NB4 (cell line): Measurements from ENCODE around the gene IGFL2.
A peak's percentile ranks its signal among the peaks of the same experiment; 100 is the strongest.
"Not testable (repeated sequence)": the region's sequence is repeated elsewhere in the genome, so short reads cannot be mapped to it uniquely, and the experiment has no call there.

ENCODE experiments used
- DNase-seq: peaks from one replicate; pipeline ENCODE4 v3.0.0; 2010; ENCODE audit warnings: low read depth
- H3K4me3 ChIP-seq: one replicate; pipeline ENCODE4 v1.5.1; 2011; ENCODE audit warnings: mild to moderate bottlenecking, low read depth, low read length, moderate library complexity
- CTCF ChIP-seq: IDR thresholded peaks from one replicate; pipeline ENCODE4 v1.5.1; 2012; ENCODE audit warnings: low read depth, low read length
- MYC ChIP-seq: IDR thresholded peaks from 2 replicates; pipeline ENCODE4 v1.6.1; 2011; ENCODE audit warnings: low read depth, low read length
- POLR2A ChIP-seq: IDR thresholded peaks from 2 replicates; pipeline ENCODE4 v1.6.1; 2011; ENCODE audit warnings: mild to moderate bottlenecking; ENCODE audit not compliant: insufficient read length; ENCODE audit errors: extremely low read depth
- TF ChIP-seq, protein P1 (sequence below): IDR thresholded peaks from 2 replicates; pipeline ENCODE4 v1.6.1; 2011; ENCODE audit warnings: low read depth, low read length

IGFL2 gene

DNA sequence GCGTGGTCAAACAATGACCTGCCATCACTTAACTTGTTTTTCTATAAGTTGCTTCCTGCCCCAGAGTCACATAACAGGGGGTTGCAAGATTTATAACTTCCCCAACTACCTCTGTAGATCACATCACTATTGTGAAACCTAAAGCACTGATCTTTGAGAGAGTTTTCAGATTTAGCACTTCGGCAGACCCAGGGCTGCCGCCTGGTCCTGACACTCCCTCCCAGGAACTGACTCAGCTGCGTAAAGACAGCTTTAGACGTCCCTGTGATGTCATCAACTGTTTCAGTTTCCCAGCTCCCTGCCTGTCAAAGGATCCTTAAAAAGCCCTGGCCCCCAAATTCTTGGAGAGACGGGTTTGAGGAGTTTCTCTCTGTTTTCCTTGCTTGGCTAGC lies 33.3 kb downstream of the IGFL2 start:
- H3K4me3 ChIP-seq = no peak overlapping the region
- peak; percentile 61 for DNase-seq
- TF ChIP-seq POLR2A (no peak), MYC (0 out of 2 replicates have a peak, but pooled peaks have one; percentile 17)

- TF ChIP-seq CTCF = no peak
- no peak for TF ChIP-seq MYC
- no peak for TF ChIP-seq POLR2A
- TF ChIP-seq, protein P1, sequence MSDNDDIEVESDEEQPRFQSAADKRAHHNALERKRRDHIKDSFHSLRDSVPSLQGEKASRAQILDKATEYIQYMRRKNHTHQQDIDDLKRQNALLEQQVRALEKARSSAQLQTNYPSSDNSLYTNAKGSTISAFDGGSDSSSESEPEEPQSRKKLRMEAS = no peak
- no peak for DNase-seq
- H3K4me3 ChIP-seq = no peak overlapping the region
Measured at GRCh38 chr19:46182476-46182875, 34.4 kb downstream of the IGFL2 start.

GRCh38 chr19:46184775-46185710 lies 37.0 kb downstream of the IGFL2 start:
- DNase-seq = peak; percentile 43
- not testable (repeated sequence) for H3K4me3 ChIP-seq

DNA sequence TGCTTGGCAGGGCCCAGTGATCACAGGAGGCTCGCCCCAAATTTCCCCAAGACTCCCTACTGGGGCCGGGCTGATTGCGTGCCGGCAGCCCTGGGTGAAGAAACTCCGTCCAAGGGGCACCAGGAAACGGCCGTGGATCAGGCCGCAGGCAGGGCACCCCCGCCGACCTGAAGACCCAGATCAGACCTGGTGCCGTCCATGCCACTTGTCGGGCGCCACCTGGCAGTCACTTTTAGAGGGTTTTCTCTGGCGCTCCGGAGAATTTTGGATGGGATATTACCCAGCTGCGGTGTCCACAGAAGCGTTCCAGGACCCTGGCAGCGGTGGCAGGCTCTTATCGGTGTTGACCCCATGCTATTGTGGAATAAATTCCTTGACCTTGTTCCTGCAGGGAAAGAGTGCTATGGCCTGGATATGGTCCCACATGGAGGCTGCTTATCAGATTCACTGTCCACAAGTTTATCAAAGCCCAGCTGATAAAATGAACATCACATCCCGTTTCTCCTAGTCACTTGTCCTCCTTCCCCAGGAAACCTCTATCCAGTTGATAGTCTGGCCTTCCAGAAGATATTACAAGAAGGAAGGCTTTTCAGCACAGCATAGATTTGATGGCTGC lies 38.2 kb downstream of the IGFL2 start:
- TF ChIP-seq CTCF (no peak), POLR2A (no peak), MYC (no peak)
- TF ChIP-seq, protein P1 = no peak
- no peak for DNase-seq
- no peak overlapping the region for H3K4me3 ChIP-seq

GRCh38 chr19:46186717-46187101 lies 38.7 kb downstream of the IGFL2 start:
- H3K4me3 ChIP-seq = no peak overlapping the region
- TF ChIP-seq, protein P1 = no peak
- TF ChIP-seq CTCF (no peak), POLR2A (no peak), MYC (no peak)
- DNase-seq = no peak

GRCh38 chr19:46189971-46190888 lies 42.2 kb downstream of the IGFL2 start:
- TF ChIP-seq MYC = no peak
- H3K4me3 ChIP-seq = no peak overlapping the region
- peak; percentile 40 for DNase-seq

GRCh38 chr19:46191356-46191755 lies 43.3 kb downstream of the IGFL2 start:
- TF ChIP-seq POLR2A (no peak), CTCF (no peak), MYC (no peak)
- TF ChIP-seq, protein P1 = no peak

More at GRCh38 chr19:46191356-46191755, 43.3 kb downstream of the IGFL2 start:
- H3K4me3 ChIP-seq = no peak overlapping the region
- no peak for DNase-seq
